OCI-LY7 (cell line): ENCODE measurements around the gene CDKN2A. TPM values are rescaled to one million over a fixed set of nuclear protein-coding genes. Genes with fewer than 3 reads are reported as not detected.

Source experiments
- BruUV-seq: library from RNA; stranded (reverse); fragments of 400-500 nt; replicated peaks from 2 replicates; lab custom pipeline; 2021; lab: Mats Ljungman, UMichigan
- CTCF ChIA-PET: fragments of 300-600 bp; sonication (Branson Sonifier 250); formaldehyde crosslinking; loops from one replicate; lab custom pipeline; 2022; ENCODE audit warnings: antibody characterized with exemption; ENCODE audit not compliant: unreplicated experiment; lab: Charles Lee
- POLR2A ChIA-PET: fragments of 300-600 bp; sonication (Branson Sonifier 250); formaldehyde crosslinking; loops from one replicate; lab custom pipeline; 2022; ENCODE audit warnings: antibody characterized with exemption; lab: Charles Lee
- DNase-seq: peaks from one replicate; pipeline ENCODE4 v3.0.0-alpha.2; 2015; ENCODE audit warnings: low spot score
- H2AFZ ChIP-seq: fragments of 200-600 bp; sonication (generic), shearing (Covaris generic); 2 replicates; pipeline ENCODE4 v1.6.1; 2014; ENCODE audit warnings: mild to moderate bottlenecking, antibody characterized with exemption, low read length, moderate library complexity
- H3K27ac ChIP-seq: fragments of 200-600 bp; sonication (generic); 2 replicates; pipeline ENCODE4 v1.5.1; 2014; ENCODE audit warnings: mixed run types, low read depth, mild to moderate bottlenecking, moderate library complexity, low read length, inconsistent platforms; ENCODE audit not compliant: poor library complexity, severe bottlenecking
- H3K36me3 ChIP-seq: fragments of 200-600 bp; sonication (generic); 2 replicates; pipeline ENCODE4 v1.6.1; 2014; ENCODE audit warnings: mild to moderate bottlenecking, antibody characterized with exemption, low read length, moderate library complexity, mixed read lengths; ENCODE audit not compliant: insufficient read depth
- H3K4me1 ChIP-seq: fragments of 200-600 bp; sonication (generic); 2 replicates; pipeline ENCODE4 v1.5.1; 2014; ENCODE audit warnings: mild to moderate bottlenecking, low read length; ENCODE audit not compliant: insufficient read depth, poor library complexity, severe bottlenecking
- H3K4me2 ChIP-seq: fragments of 200-600 bp; sonication (generic); 2 replicates; pipeline ENCODE4 v1.6.1; 2014; ENCODE audit warnings: mild to moderate bottlenecking, low read length
- H3K4me3 ChIP-seq: fragments of 200-600 bp; sonication (generic); 2 replicates; pipeline ENCODE4 v1.5.1; 2014; ENCODE audit warnings: mild to moderate bottlenecking, low read depth, low read length; ENCODE audit not compliant: poor library complexity, severe bottlenecking
- H3K79me2 ChIP-seq: fragments of 200-600 bp; sonication (generic); 2 replicates; pipeline ENCODE4 v1.6.1; 2016; ENCODE audit warnings: low read depth, mild to moderate bottlenecking, low read length, moderate library complexity, mixed read lengths; ENCODE audit not compliant: insufficient read depth
- H3K9me2 ChIP-seq: fragments of 200-600 bp; sonication (generic); 2 replicates; pipeline ENCODE4 v1.6.1; 2016; ENCODE audit warnings: mild to moderate bottlenecking, low read length, mixed read lengths; ENCODE audit not compliant: insufficient read depth
- H3K9me3 ChIP-seq: fragments of 200-600 bp; sonication (generic); 2 replicates; pipeline ENCODE4 v1.6.1; 2014; ENCODE audit warnings: mild to moderate bottlenecking, mixed run types, low read length, mixed read lengths
- H4K20me1 ChIP-seq: fragments of 200-600 bp; sonication (generic); 2 replicates; pipeline ENCODE4 v1.6.1; 2014; ENCODE audit warnings: mild to moderate bottlenecking, antibody characterized with exemption, low read length, moderate library complexity, mixed read lengths; ENCODE audit not compliant: insufficient read depth
- CTCF ChIP-seq: fragments of 200-600 bp; sonication (generic); conservative IDR thresholded peaks from 2 replicates; pipeline ENCODE4 v1.5.1; 2014; ENCODE audit warnings: mild to moderate bottlenecking, antibody characterized with exemption, low read length, moderate library complexity, mixed read lengths
- EZH2phosphoT487 ChIP-seq: fragments of 200-600 bp; sonication (generic); IDR thresholded peaks from 2 replicates; pipeline ENCODE4 v1.6.1; 2018; ENCODE audit warnings: low read depth, borderline replicate concordance, mild to moderate bottlenecking, mixed run types, antibody characterized with exemption, low read length, moderate library complexity, mixed read lengths
- intact Hi-C: fragments of 100-400 bp; cut with micrococcal nuclease; formaldehyde crosslinking; loops from one replicate; pipeline ENCODE4 v1.10.0; 2022; ENCODE audit not compliant: unreplicated experiment
- total RNA-seq, 2 experiments: library from RNA; depleted of rRNA in 1 of 2; stranded (reverse); fragments of >200 nt in 1 of 2; shearing (Covaris generic) in 1 of 2; gene quantifications; 2 replicates each; pipeline ENCODE4 v1.2.3, GENCODE V29; 2014 to 2022

CDKN2A gene
- total RNA-seq, 2 experiments from 2014 or later = 145 to 216 TPM

GRCh38 chr9:22002038-22002437 lies 7.8 kb upstream of the CDKN2A start:
- no peak for DNase-seq
- Histone ChIP-seq H3K27ac (no peak overlapping the region), H3K4me1 (peaks cover 48% of the 10 kb centered on the region), H3K79me2 (peaks cover 75% of the 10 kb centered on the region), H3K4me3 (no peak overlapping the region), H3K36me3 (peaks cover 16% of the 10 kb centered on the region), H2AFZ (no peak overlapping the region), H3K4me2 (peak overlapping the region; percentile 11; the same call in 1 of the 2 replicates), H3K9me2 (no peaks in the 10 kb centered on the region), H3K9me3 (no peaks in the 10 kb centered on the region), H4K20me1 (peaks cover 25% of the 10 kb centered on the region; the same call in 1 of the 2 replicates)
- ChIA-PET POLR2A (no interaction called here), CTCF (no interaction called here)
- BruUV-seq = no TSS peak
- no peak for TF ChIP-seq CTCF
- TF ChIP-seq EZH2phosphoT487 = no peak
- intact Hi-C loops = no loop called here

GRCh38 chr9:21998026-21998425 lies 3.8 kb upstream of the CDKN2A start:
- intact Hi-C loops = no loop called here
- no peak overlapping the region for H2AFZ ChIP-seq
- no peak overlapping the region for H3K4me2 ChIP-seq
- BruUV-seq = no TSS peak
- peaks cover 26% of the 10 kb centered on the region for H3K4me1 ChIP-seq
- no peak for DNase-seq
- ChIA-PET CTCF (no interaction called here), POLR2A (interaction anchor here (0.7 to 1.1 kb wide), 4 partner anchors 9 to 240 kb away, joined by 3 read pairs; no protein-coding TSS in a partner anchor)
- no peak for TF ChIP-seq EZH2phosphoT487
- TF ChIP-seq CTCF = no peak
- H4K20me1 ChIP-seq = peaks cover 23% of the 10 kb centered on the region; the same call in 1 of the 2 replicates
- peaks cover 84% of the 10 kb centered on the region for H3K79me2 ChIP-seq
- H3K9me3 ChIP-seq = no peaks in the 10 kb centered on the region
- no peaks in the 10 kb centered on the region for H3K9me2 ChIP-seq
- no peak overlapping the region for H3K27ac ChIP-seq
- no peak overlapping the region for H3K4me3 ChIP-seq
- H3K36me3 ChIP-seq = peaks cover 24% of the 10 kb centered on the region

DNA sequence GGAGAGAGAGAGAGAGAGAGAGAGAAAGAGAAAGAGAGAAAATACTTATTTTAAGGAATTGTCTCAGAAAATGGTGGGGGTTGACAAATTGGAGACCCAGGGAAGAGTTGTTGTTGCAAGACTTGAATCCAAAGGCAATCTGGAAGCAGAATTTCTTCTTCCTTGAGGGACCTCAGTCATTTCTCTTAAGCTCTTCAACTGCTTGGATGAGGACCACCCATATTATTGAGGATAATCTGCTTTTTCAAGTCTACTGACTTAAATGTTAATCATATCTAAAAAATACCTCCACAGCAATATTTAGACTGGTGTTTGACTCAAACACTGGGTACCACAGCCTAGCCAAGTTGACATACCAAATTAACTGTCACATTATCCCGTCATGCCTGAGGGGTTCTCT lies 3.3 kb upstream of the CDKN2A start:
- Histone ChIP-seq H3K27ac (no peak overlapping the region), H2AFZ (no peak overlapping the region), H3K79me2 (peaks cover 84% of the 10 kb centered on the region), H3K4me3 (no peak overlapping the region), H3K9me3 (no peaks in the 10 kb centered on the region), H3K36me3 (peaks cover 28% of the 10 kb centered on the region), H3K4me1 (peaks cover 26% of the 10 kb centered on the region), H3K4me2 (peak overlapping the region; percentile 85; the same call in 1 of the 2 replicates), H4K20me1 (peaks cover 23% of the 10 kb centered on the region; the same call in 1 of the 2 replicates), H3K9me2 (no peaks in the 10 kb centered on the region)
- TF ChIP-seq EZH2phosphoT487 (no peak), CTCF (no peak)
- BruUV-seq = no TSS peak
- ChIA-PET CTCF (no interaction called here), POLR2A (interaction anchor here (0.7 to 1.1 kb wide), 4 partner anchors 9 to 241 kb away, joined by 3 read pairs; no protein-coding TSS in a partner anchor)
- intact Hi-C loops = no loop called here
- DNase-seq = no peak
